Astrocyte (in vitro differentiated cells and primary cell): ENCODE results near the gene PSRC1.

Experiments
- CTCF ChIP-seq: IDR thresholded peaks from 2 replicates; pipeline ENCODE4 v1.5.1; 2011; ENCODE audit warnings: low read depth, mild to moderate bottlenecking, inconsistent platforms, low read length, moderate library complexity; ENCODE audit not compliant: insufficient read depth
- EZH2 ChIP-seq: IDR thresholded peaks from 2 replicates; pipeline ENCODE4 v1.6.1; 2012; ENCODE audit warnings: mild to moderate bottlenecking, low read length, inconsistent platforms; ENCODE audit not compliant: insufficient read depth

DNA sequence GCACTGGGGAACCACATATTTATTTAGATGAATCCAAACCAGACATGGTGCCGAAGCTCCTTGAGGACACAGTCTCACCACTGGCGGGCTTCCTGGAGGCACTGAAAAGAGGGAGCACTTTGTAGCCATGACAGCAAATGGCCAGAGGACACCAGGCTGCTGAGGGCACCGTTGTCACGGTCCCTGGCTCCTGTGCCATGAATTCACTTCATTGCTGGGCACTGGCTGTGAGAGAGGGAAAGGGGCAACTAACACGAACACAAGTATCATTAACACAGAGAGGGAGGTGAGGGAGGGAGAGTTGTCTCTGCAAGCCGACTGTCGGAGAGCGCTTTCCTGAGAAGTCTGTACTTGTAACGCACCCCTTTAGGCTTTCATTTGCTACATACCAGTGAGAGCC lies 9.4 kb upstream of the PSRC1 start:
- TF ChIP-seq CTCF, result no peak
- no peak for TF ChIP-seq EZH2
